ENCODE results near the gene SSU72. TPM values are rescaled to one million over a fixed set of nuclear protein-coding genes. Genes with fewer than 3 reads are reported as not detected.

Gene SSU72
- total RNA-seq, 4 donors from 2014 or later = 98.4 to 125 (median 124) TPM

- 82% methylated on average over 9 of the region's 10 CpGs; no CpG with 5 or more reads in 1 of the 2 donors for WGBS, 2 donors
- H3K4me3 ChIP-seq = no peak overlapping the region
- H3K27ac ChIP-seq = no peak overlapping the region
- no peaks in the 10 kb centered on the region for H3K9me3 ChIP-seq
- DNase-seq = no peak
- peaks cover 5 to 26% (median 7%) of the 10 kb centered on the region in 3 donors for H3K4me1 ChIP-seq
- peaks cover 0 to 21% (median 0%) of the 10 kb centered on the region in 3 donors for H3K36me3 ChIP-seq
- TF ChIP-seq CTCF (IDR thresholded peaks at IDR 0.05) = no peak
- TF ChIP-seq POLR2A (IDR thresholded peaks at IDR 0.05) = no peak
- intact Hi-C loops (cut with DNase I) = no loop called here
- no peaks in the 10 kb centered on the region for H3K27me3 ChIP-seq
These were observed 22.4 kb downstream of the SSU72 start for GRCh38 chr1:1552263-1552639.

DNA sequence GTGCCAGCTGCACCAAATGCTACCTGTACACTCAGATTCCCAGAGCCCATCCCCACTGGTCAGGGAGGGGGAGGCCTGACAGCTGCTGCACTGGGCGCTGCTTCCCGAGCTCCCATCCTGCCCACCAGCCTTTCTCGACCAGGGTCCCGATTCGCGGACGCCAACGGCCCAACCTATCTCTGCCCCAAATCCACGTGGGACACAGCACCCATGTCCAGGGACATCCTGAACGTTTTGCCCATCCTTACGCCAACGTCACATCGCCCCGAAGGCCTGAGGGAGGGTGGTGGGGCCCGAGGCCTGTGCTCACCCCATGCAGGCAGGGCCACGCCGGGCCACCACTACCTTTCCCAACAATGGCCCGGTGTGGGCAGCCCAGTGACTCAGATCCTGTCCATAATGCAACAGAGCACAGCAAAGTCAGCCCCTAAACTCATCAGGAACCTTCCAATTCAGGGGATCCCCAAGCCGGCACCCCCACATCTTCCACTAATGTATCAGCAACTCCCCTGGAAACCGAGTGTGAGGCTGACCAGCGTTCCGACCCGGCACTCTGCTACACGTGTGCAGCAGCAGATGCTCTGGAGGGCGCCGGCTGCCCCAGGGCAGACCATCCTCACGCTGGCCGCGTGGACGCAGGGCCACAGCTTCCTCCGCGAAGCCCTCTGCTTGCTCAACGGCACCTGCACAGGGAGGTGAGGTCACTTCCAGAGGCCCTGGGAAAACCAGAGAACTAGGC, 23.0 kb downstream of the SSU72 start:
- Histone ChIP-seq H3K9me3 (no peaks in the 10 kb centered on the region), H3K36me3 (peaks cover 0 to 21% (median 0%) of the 10 kb centered on the region in 3 donors), H3K4me3 (no peak overlapping the region), H3K27ac (no peak overlapping the region), H3K4me1 (peaks cover 5 to 22% (median 7%) of the 10 kb centered on the region in 3 donors), H3K27me3 (no peaks in the 10 kb centered on the region)
- no peak for DNase-seq
- WGBS, 2 donors = 78 to 94% methylated on average over 6 to 20 of the region's 33 CpGs
- intact Hi-C loops (cut with DNase I) = no loop called here
- no peak for TF ChIP-seq POLR2A (IDR thresholded peaks at IDR 0.05)
- no peak for TF ChIP-seq CTCF (IDR thresholded peaks at IDR 0.05)

DNA sequence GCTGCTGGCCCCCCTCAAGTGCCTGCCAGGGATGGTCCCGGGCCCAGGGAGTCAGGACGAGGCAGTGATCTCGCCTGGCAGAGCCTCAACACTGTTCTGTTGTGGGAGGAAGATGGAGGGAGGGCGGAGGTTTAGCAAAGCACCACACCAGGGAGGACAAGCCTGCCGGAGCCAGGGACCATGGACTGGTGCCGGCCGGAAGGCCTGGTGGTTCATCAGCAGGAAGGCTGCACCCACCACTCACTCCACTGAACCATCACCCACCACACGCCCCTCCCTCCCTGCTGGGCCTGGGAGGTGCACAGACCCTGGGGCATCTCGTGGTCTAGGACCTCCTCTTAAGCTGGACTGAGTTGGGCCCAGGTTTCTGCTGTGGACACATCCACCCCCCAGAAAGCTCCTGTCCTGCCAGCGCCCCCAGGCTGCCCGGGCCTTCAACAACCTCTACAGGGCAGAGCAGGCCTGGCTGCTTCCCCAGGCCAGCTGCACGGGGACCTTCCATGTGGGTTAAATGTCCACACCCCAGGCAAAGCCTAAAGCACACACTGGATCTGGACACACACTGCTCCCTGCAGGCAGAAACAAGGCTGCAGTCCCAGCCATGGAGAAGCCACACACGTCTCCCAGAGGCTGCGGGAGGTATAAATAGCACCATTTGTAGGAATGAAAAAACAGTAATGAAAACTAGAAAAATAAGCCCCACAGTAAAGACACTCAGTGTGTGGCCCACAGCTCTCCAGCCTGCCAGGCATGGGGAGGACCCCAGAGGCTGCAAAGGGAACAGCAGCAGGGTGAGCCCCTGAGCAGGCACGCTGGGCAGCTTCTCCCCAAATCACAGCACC, 23.9 kb downstream of the SSU72 start:
- DNase-seq = no peak
- peaks cover 0 to 21% (median 0%) of the 10 kb centered on the region in 3 donors for H3K36me3 ChIP-seq
- intact Hi-C loops (cut with DNase I) = no loop called here
- WGBS, 2 donors = 74 to 93% methylated on average over 3 to 5 of the region's 15 CpGs
- no peak overlapping the region for H3K4me3 ChIP-seq
- H3K27me3 ChIP-seq = no peaks in the 10 kb centered on the region
- H3K27ac ChIP-seq = peak overlapping the region in 2 of 4 donors; percentile 3 to 5
- peaks cover 5 to 17% (median 7%) of the 10 kb centered on the region in 3 donors for H3K4me1 ChIP-seq
- TF ChIP-seq CTCF (IDR thresholded peaks at IDR 0.05) = peak in 2 of 6 experiments; percentile 8 to 22
- TF ChIP-seq POLR2A (IDR thresholded peaks at IDR 0.05) = no peak
- H3K9me3 ChIP-seq = no peaks in the 10 kb centered on the region

DNA sequence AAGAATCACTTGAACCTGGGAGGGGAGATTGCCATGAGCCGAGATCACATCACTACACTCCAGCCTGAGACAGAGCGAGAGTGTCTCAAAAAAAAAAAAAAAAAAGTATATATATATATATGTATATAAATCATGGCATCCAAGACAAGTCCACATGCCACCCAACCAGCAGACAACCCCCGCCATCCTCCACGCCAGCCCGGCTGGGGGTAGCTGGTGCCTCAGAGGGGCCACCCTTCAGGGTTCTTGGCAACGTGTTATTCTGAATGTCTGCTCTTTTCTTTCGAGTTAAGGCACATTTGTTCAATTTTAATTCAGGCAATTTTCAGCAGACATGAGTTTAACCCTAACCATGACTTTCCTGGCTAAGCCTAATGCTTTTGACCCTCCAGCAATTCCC, 24.6 kb downstream of the SSU72 start:
- H3K36me3 ChIP-seq = peaks cover 0 to 19% (median 0%) of the 10 kb centered on the region in 3 donors
- intact Hi-C loops (cut with DNase I) = no loop called here
- H3K27me3 ChIP-seq = no peaks in the 10 kb centered on the region
- H3K9me3 ChIP-seq = no peaks in the 10 kb centered on the region
- TF ChIP-seq CTCF (IDR thresholded peaks at IDR 0.05) = no peak
- TF ChIP-seq POLR2A (IDR thresholded peaks at IDR 0.05) = no peak
- WGBS, 2 donors = 73 to 82% methylated on average over 7 of the region's 7 CpGs
- no peak for DNase-seq
- H3K27ac ChIP-seq = no peak overlapping the region
- peaks cover 5 to 14% (median 7%) of the 10 kb centered on the region in 3 donors for H3K4me1 ChIP-seq
- H3K4me3 ChIP-seq = no peak overlapping the region

DNA sequence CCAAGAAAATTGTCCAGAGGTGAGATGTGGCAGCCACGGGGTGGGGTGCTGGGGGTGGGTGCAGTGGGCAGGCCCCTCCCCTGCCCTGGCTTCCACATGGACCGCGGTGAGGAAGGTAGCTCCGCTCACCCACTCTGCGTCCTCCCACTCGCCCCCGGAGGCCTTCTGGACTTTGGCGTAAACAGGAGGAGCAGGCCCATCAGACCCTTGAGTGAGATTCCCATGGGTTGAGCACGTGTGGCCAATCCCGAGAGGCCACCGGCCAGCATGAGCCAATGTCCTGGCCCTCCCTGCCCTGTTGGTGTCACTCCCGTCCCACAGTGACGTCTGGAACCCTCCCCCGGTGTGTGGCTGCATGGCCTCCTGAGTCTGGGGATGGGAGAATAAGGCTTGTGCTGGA, 26.1 kb downstream of the SSU72 start:
- Histone ChIP-seq H3K9me3 (no peaks in the 10 kb centered on the region), H3K27me3 (no peaks in the 10 kb centered on the region), H3K4me1 (peaks cover 0 to 4% (median 0%) of the 10 kb centered on the region in 3 donors), H3K36me3 (peaks cover 0 to 27% (median 0%) of the 10 kb centered on the region in 3 donors), H3K27ac (no peak overlapping the region), H3K4me3 (no peak overlapping the region)
- DNase-seq = no peak
- TF ChIP-seq CTCF (IDR thresholded peaks at IDR 0.05) = no peak
- WGBS, 2 donors = 81 to 97% methylated on average over 4 to 7 of the region's 14 CpGs
- intact Hi-C loops (cut with DNase I) = no loop called here

Data from esophagus squamous epithelium (tissue), 5 donors.